ENCODE measurements around the gene SCGB1C1. TPM values are rescaled to one million over a fixed set of nuclear protein-coding genes. Genes with fewer than 3 reads are reported as not detected.
"Not testable (repeated sequence)": the region's sequence is repeated elsewhere in the genome, so short reads cannot be mapped to it uniquely, and the experiment has no call there.

Gene SCGB1C1
- total RNA-seq, 1 experiment from 2014 or later: not detected

GRCh38 chr11:217704-218103 is 24.8 kb downstream of the SCGB1C1 start:
- H3K4me1 ChIP-seq (replicated peaks): no peaks in the 10 kb centered on the region
- no peak overlapping the region for H3K4me3 ChIP-seq
- no peak for DNase-seq (ENCODE audit: low read depth in 1 of 2, low spot score in 2 of 2)
- no peaks in the 10 kb centered on the region for H3K9me3 ChIP-seq (replicated peaks)
- H3K27me3 ChIP-seq (replicated peaks): no peaks in the 10 kb centered on the region
- no peak overlapping the region for H3K27ac ChIP-seq
- H3K36me3 ChIP-seq: peaks cover 46% of the 10 kb centered on the region

DNA sequence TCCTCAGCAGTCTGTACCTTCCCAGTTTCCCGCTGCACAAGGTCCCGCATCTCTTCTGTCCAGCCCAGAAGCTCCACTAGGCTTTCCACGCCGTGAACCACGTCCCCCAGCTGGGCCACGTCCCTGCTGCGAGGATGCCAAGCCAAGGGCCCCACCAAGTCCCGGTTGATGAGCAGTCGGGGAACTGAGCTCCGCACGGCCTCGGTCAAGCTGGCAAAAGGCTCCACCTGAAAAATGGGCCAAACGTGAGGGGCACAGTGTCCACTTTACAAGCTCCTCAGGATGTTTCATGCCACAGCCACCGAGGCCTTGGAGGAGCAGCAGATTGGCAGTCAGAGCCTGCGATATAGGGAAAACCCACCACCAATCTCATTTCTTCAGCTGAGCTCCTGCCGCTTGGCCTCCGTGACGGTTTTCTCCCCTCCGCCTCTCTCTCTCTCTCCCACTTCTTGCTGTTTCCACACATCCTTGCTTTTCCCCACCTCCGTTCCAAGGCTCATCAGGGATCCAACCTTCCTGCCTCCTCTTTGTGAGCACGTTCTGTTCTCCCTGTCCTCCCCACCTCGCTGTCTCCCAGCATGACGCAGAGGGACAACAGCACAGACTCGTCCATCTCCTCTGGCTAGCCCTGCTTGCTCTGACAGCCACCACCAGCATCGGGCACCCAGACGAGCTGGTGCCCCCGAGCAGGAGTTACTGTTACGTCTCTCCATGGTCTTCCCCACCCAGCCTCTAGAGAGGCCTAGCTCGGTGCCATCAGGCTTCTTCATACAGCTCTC is 26.1 kb downstream of the SCGB1C1 start:
- no peak overlapping the region for H3K4me3 ChIP-seq
- peaks cover 36% of the 10 kb centered on the region for H3K36me3 ChIP-seq
- no peaks in the 10 kb centered on the region for H3K27me3 ChIP-seq (replicated peaks)
- H3K9me3 ChIP-seq (replicated peaks): no peaks in the 10 kb centered on the region
- H3K27ac ChIP-seq: no peak overlapping the region
- H3K4me1 ChIP-seq (replicated peaks): no peaks in the 10 kb centered on the region
- DNase-seq (ENCODE audit: low read depth in 1 of 2, low spot score in 2 of 2): no peak

DNA sequence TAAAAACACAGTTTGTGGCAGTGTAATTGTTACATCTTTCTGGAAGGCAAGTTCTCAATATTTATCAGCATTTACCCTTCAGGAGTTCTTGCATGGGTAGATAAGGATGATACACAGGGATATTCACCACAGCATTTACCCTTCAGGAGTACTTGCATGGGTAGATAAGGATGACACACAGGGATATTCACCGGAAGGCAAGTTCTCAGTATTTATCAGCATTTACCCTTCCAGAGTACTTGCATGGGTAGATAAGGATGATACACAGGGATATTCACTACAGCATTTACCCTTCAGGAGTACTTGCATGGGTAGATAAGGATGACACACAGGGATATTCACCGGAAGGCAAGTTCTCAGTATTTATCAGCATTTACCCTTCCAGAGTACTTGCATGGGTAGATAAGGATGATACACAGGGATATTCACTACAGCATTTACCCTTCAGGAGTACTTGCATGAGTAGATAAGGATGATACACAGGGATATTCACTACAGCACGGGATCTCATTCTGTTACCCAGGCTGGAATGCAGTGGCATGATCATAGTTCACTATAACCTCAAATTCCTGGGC is 27.9 kb downstream of the SCGB1C1 start:
- H3K27ac ChIP-seq; H3K9me3 ChIP-seq (replicated peaks); H3K4me3 ChIP-seq; DNase-seq (ENCODE audit: low read depth in 1 of 2, low spot score in 2 of 2); H3K4me1 ChIP-seq (replicated peaks); H3K27me3 ChIP-seq (replicated peaks): not testable (repeated sequence)
- H3K36me3 ChIP-seq: peaks cover 19% of the 10 kb centered on the region

- DNase-seq (ENCODE audit: low read depth in 1 of 2, low spot score in 2 of 2): no peak
- Histone ChIP-seq H3K4me1 (replicated peaks) (no peaks in the 10 kb centered on the region), H3K36me3 (peaks cover 11% of the 10 kb centered on the region), H3K9me3 (replicated peaks) (no peaks in the 10 kb centered on the region), H3K4me3 (no peak overlapping the region), H3K27me3 (replicated peaks) (no peaks in the 10 kb centered on the region), H3K27ac (no peak overlapping the region)
Measured at GRCh38 chr11:221539-221938, 28.7 kb downstream of the SCGB1C1 start.

GRCh38 chr11:221998-222789 is 29.3 kb downstream of the SCGB1C1 start:
- Histone ChIP-seq H3K4me1 (replicated peaks) (no peaks in the 10 kb centered on the region), H3K36me3 (0 out of 2 replicates have a peak, but pooled peaks cover 8% of the 10 kb centered on the region), H3K27ac (no peak overlapping the region), H3K9me3 (replicated peaks) (no peaks in the 10 kb centered on the region), H3K27me3 (replicated peaks) (no peaks in the 10 kb centered on the region), H3K4me3 (no peak overlapping the region)
- DNase-seq (ENCODE audit: low read depth in 1 of 2, low spot score in 2 of 2): no peak

GRCh38 chr11:223026-223789 is 30.3 kb downstream of the SCGB1C1 start:
- Histone ChIP-seq H3K36me3 (0 out of 2 replicates have a peak, but pooled peaks cover 8% of the 10 kb centered on the region), H3K27ac (no peak overlapping the region), H3K4me1 (replicated peaks) (no peaks in the 10 kb centered on the region), H3K4me3 (no peak overlapping the region), H3K9me3 (replicated peaks) (no peaks in the 10 kb centered on the region), H3K27me3 (replicated peaks) (no peaks in the 10 kb centered on the region)
- DNase-seq (ENCODE audit: low read depth in 1 of 2, low spot score in 2 of 2): no peak

- H3K27me3 ChIP-seq (replicated peaks): no peaks in the 10 kb centered on the region
- 0 out of 2 replicates have a peak, but pooled peaks cover 8% of the 10 kb centered on the region for H3K36me3 ChIP-seq
- H3K27ac ChIP-seq: no peak overlapping the region
- no peaks in the 10 kb centered on the region for H3K9me3 ChIP-seq (replicated peaks)
- H3K4me1 ChIP-seq (replicated peaks): no peaks in the 10 kb centered on the region
- DNase-seq (ENCODE audit: low read depth in 1 of 2, low spot score in 2 of 2): no peak
- no peak overlapping the region for H3K4me3 ChIP-seq
Measured at GRCh38 chr11:223884-224283, 31.0 kb downstream of the SCGB1C1 start.

DNA sequence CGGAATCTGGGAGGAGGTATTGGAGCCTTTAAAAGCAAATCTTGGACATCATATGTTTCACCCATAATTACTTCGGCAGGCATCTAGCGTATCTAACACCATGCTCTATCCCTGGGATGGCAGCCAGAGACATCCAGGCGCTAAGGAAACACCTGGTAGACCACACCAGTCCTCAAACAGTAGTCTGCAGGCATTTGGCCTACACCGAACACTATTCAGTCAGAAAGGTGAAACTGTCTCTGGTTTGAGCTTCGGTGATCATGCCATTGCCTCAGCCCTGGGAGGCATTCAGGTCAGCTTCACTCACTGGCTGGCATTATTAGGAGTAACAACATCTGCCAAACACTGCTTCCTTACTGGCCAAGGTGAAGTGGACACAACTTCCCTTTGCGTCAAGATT is 31.5 kb downstream of the SCGB1C1 start:
- Histone ChIP-seq H3K27me3 (replicated peaks) (no peaks in the 10 kb centered on the region), H3K36me3 (0 out of 2 replicates have a peak, but pooled peaks cover 8% of the 10 kb centered on the region), H3K27ac (no peak overlapping the region), H3K4me1 (replicated peaks) (no peaks in the 10 kb centered on the region), H3K4me3 (no peak overlapping the region), H3K9me3 (replicated peaks) (no peaks in the 10 kb centered on the region)
- no peak for DNase-seq (ENCODE audit: low read depth in 1 of 2, low spot score in 2 of 2)

GRCh38 chr11:225734-226453 is 33.0 kb downstream of the SCGB1C1 start:
- Histone ChIP-seq H3K4me1 (replicated peaks) (no peaks in the 10 kb centered on the region), H3K9me3 (replicated peaks) (no peaks in the 10 kb centered on the region), H3K27me3 (replicated peaks) (no peaks in the 10 kb centered on the region), H3K36me3 (0 out of 2 replicates have a peak, but pooled peaks cover 8% of the 10 kb centered on the region), H3K4me3 (no peak overlapping the region), H3K27ac (no peak overlapping the region)
- DNase-seq (ENCODE audit: low read depth in 1 of 2, low spot score in 2 of 2): no peak

- H3K4me3 ChIP-seq: no peak overlapping the region
- H3K4me1 ChIP-seq (replicated peaks): no peaks in the 10 kb centered on the region
- H3K27ac ChIP-seq: no peak overlapping the region
- 0 out of 2 replicates have a peak, but pooled peaks cover 3% of the 10 kb centered on the region for H3K36me3 ChIP-seq
- no peak for DNase-seq (ENCODE audit: low read depth in 1 of 2, low spot score in 2 of 2)
- no peaks in the 10 kb centered on the region for H3K9me3 ChIP-seq (replicated peaks)
- no peaks in the 10 kb centered on the region for H3K27me3 ChIP-seq (replicated peaks)
Measured at GRCh38 chr11:227824-228379, 35.0 kb downstream of the SCGB1C1 start.

DNA sequence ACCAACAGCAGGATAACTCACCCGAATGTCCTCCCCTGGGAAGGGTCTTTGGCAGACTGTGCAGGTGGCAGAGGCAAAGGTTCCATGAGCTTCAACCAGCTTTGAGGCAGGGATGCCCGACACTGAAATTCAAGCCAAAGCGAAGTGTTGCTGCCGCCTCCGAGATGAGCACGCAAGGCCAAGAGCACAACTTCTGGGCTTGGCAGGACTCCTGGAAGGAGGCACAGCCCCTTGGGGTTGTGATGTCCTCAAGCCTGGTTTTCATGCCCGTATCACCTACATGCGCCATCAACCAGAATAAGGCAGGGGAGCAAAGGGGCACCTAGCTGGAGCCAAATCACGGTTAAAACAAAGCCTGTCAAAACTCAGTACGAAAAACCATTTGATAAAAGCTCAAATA is 37.6 kb downstream of the SCGB1C1 start:
- Histone ChIP-seq H3K36me3 (no peaks in the 10 kb centered on the region), H3K4me1 (replicated peaks) (peaks cover 4% of the 10 kb centered on the region), H3K4me3 (no peak overlapping the region), H3K27me3 (replicated peaks) (no peaks in the 10 kb centered on the region), H3K27ac (no peak overlapping the region), H3K9me3 (replicated peaks) (no peaks in the 10 kb centered on the region)
- no peak for DNase-seq (ENCODE audit: low read depth in 1 of 2, low spot score in 2 of 2)

- no peaks in the 10 kb centered on the region for H3K27me3 ChIP-seq (replicated peaks)
- peaks cover 11% of the 10 kb centered on the region for H3K36me3 ChIP-seq
- no peak overlapping the region for H3K4me3 ChIP-seq
- no peaks in the 10 kb centered on the region for H3K9me3 ChIP-seq (replicated peaks)
- H3K27ac ChIP-seq: no peak overlapping the region
- H3K4me1 ChIP-seq (replicated peaks): peaks cover 10% of the 10 kb centered on the region
- DNase-seq (ENCODE audit: low read depth in 1 of 2, low spot score in 2 of 2): no peak
Measured at GRCh38 chr11:232783-233565, 40.1 kb downstream of the SCGB1C1 start.

All from SJSA1 (cell line).